Measurements from ENCODE around the gene FXR1.

The FXR1 gene

DNA sequence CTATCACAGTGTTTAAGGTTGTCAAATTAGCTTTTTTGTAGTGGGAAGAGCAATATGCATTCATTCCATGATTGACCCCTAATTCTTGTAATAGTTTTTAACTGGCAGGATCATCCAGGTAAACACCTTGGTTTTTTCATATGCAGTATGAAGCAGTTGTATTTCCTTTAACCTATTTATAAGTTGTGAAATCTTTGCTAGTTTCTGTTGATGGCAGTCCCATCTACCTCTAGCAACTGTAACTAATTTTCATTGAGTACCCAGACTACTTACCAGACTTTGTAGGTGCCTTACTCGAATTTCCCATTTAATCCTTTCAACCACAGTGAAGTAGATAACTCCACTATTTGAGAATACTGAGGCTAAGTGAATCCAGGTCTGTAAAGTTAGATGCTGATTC, 6.1 kb downstream of the FXR1 start:
- TF ChIP-seq, protein P1, sequence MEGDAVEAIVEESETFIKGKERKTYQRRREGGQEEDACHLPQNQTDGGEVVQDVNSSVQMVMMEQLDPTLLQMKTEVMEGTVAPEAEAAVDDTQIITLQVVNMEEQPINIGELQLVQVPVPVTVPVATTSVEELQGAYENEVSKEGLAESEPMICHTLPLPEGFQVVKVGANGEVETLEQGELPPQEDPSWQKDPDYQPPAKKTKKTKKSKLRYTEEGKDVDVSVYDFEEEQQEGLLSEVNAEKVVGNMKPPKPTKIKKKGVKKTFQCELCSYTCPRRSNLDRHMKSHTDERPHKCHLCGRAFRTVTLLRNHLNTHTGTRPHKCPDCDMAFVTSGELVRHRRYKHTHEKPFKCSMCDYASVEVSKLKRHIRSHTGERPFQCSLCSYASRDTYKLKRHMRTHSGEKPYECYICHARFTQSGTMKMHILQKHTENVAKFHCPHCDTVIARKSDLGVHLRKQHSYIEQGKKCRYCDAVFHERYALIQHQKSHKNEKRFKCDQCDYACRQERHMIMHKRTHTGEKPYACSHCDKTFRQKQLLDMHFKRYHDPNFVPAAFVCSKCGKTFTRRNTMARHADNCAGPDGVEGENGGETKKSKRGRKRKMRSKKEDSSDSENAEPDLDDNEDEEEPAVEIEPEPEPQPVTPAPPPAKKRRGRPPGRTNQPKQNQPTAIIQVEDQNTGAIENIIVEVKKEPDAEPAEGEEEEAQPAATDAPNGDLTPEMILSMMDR (IDR thresholded peaks at IDR 0.05; ENCODE audit: low read depth, low read length), result no peak
- no peak overlapping the region for H3K4me3 ChIP-seq (ENCODE audit: low read depth, low read length)

GRCh38 chr3:180922242-180922641, 9.8 kb downstream of the FXR1 start:
- H3K4me3 ChIP-seq (ENCODE audit: low read depth, low read length), result no peak overlapping the region
- TF ChIP-seq, protein P1 (IDR thresholded peaks at IDR 0.05; ENCODE audit: low read depth, low read length), result no peak

DNA sequence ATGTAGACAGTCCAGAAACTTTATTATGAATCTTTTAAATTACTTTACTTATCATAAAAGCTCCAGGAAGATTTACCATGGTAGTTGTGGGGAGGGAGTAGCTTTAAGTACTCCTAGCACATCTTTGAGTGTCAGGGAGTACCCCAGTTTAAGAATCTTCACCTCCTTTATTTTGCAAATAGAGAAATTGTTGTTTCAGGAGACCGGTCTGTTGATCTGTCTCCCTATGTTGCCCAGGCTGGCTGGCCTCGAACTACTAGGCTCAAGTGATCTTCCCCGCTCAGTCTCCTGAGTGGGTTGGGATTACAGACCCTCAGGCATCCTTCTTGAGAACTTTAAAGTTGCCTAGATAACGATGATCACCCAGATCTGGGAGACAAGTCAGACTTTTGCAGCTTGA, 11.1 kb downstream of the FXR1 start:
- TF ChIP-seq, protein P1 (IDR thresholded peaks at IDR 0.05; ENCODE audit: low read depth, low read length), result no peak
- H3K4me3 ChIP-seq (ENCODE audit: low read depth, low read length), result no peak overlapping the region

DNA sequence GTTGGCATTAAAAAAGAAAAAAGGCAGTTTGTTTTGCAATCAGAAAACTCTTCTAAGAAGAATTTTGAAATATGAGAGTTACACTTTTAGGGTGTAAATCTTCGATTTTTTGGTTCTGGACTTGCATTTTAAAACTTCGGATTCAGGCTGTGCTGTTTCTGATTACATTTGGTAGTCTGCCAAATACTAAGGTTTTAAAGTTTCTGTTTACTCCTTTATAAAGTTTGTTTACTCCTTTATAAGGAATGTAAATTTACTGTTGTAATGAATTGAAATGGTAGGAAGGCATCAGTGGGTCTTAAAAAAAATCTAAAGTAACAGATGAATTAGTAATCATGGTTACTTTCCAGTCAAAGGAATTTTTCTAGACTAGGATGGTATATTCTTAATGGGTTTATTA, 14.1 kb downstream of the FXR1 start:
- H3K4me3 ChIP-seq (ENCODE audit: low read depth, low read length), result no peak overlapping the region
- TF ChIP-seq, protein P1 (IDR thresholded peaks at IDR 0.05; ENCODE audit: low read depth, low read length), result no peak

GRCh38 chr3:180929376-180929775, 16.9 kb downstream of the FXR1 start:
- TF ChIP-seq, protein P1 (IDR thresholded peaks at IDR 0.05; ENCODE audit: low read depth, low read length), result no peak
- no peak overlapping the region for H3K4me3 ChIP-seq (ENCODE audit: low read depth, low read length)

DNA sequence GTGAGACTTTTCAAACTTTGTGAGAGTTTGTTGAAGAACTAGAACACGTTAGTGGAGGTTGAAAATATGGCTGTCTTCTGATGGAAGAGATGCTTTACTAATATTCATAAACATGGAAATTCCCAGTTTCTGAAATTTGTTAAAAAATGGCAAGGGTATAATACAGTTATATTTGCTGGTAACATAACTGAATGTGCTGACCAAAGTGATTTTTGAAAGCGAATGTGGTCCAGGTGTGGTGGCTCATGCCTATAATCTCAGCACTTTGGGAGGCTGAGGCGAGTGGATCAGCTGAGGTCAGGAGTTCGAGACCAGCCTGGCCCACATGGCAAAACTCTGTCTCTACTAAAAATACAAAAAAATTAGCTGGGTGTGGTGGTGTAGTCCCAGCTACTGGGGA, 18.1 kb downstream of the FXR1 start:
- H3K4me3 ChIP-seq (ENCODE audit: low read depth, low read length), result no peak overlapping the region
- TF ChIP-seq, protein P1 (IDR thresholded peaks at IDR 0.05; ENCODE audit: low read depth, low read length), result no peak

DNA sequence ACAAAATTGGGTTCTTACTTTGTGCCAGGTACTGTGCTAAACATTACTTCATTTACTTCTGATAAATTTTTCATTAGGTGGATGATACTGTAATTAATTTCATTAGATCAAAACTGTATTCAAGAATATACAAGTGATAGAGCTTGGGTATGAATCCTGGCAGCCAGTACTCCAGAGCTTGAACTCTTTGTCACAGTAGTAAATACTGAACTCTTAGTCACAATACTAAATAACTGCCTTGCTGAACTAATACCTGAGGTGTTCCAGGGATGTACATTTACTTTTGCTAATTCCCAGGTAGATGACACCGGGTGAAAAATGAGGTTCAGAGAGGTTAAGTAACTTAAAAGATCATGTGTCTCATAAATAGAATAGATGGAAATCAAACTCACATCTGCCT, 20.3 kb downstream of the FXR1 start:
- TF ChIP-seq, protein P1 (IDR thresholded peaks at IDR 0.05; ENCODE audit: low read depth, low read length), result no peak

More for the DNA sequence above, 20.3 kb downstream of the FXR1 start:
- H3K4me3 ChIP-seq (ENCODE audit: low read depth, low read length), result no peak overlapping the region
